Measurements from ENCODE around the gene ATP10D.

The ATP10D gene

DNA sequence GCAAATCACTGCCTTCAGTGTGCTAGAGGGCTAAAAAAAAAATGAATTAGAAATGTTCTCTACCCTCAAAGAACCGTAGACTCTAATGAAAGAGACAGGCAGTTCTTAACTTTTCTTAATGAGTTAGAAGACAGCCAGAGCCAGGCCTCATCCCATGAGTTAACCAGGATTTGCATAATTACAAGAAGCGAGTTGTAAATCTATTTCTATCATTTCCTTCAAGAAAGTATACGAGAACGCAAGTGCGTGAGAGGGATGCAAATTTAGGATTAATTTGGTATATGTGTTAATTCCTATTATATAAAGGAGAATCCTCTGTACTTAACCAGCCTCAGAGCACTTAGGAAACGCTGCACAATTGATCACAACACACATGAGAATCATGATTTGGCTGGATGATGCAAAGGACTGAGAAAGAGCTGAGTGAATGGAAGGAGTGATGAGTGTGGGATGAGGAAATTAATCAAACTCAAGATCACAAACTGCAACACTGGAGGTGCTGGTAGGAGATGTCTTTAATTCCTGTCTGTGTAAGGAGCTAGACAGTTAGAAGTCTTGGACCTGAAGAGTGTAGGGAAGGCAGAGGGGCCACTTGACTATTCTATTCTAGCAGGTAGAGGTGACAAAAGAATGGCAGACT is 157.2 kb downstream of the ATP10D start:
- H4K20me1 ChIP-seq: no peaks in the 10 kb centered on the region
- peaks cover 14% of the 10 kb centered on the region for H3K9me3 ChIP-seq
- H3K4me2 ChIP-seq: no peak overlapping the region
- H3K9ac ChIP-seq: no peak overlapping the region
- no peaks in the 10 kb centered on the region for H3K36me3 ChIP-seq
- no peak overlapping the region for H3K27ac ChIP-seq
- no peaks in the 10 kb centered on the region for H3K27me3 ChIP-seq
- TF ChIP-seq Cebpa-rat (IDR thresholded peaks at IDR 0.05): no peak
- H3K4me3 ChIP-seq: no peak overlapping the region
- peaks cover 6% of the 10 kb centered on the region; the same call in 1 of the 2 replicates for H3K4me1 ChIP-seq
